Measurements from ENCODE around the gene ACSL3.
A peak's percentile ranks its signal among the peaks of the same experiment; 100 is the strongest.
"Not testable (repeated sequence)": the region's sequence is repeated elsewhere in the genome, so short reads cannot be mapped to it uniquely, and the experiment has no call there.

ACSL3 gene

GRCh38 chr2:222848031-222848430 is 12.8 kb upstream of the ACSL3 start:
- DNase-seq; in situ Hi-C loops (cut with MboI; ENCODE audit: low pct_unique_long_range_greater_than_20kb, low sequenced_read_pairs): not testable (repeated sequence)

GRCh38 chr2:222848862-222849261 is 12.0 kb upstream of the ACSL3 start:
- in situ Hi-C loops (cut with MboI; ENCODE audit: low pct_unique_long_range_greater_than_20kb, low sequenced_read_pairs), result no loop called here
- no peak for DNase-seq

- no peak for DNase-seq
- in situ Hi-C loops (cut with MboI; ENCODE audit: low pct_unique_long_range_greater_than_20kb, low sequenced_read_pairs), result no loop called here
Observed at GRCh38 chr2:222851956-222852617, 8.7 kb upstream of the ACSL3 start.

DNA sequence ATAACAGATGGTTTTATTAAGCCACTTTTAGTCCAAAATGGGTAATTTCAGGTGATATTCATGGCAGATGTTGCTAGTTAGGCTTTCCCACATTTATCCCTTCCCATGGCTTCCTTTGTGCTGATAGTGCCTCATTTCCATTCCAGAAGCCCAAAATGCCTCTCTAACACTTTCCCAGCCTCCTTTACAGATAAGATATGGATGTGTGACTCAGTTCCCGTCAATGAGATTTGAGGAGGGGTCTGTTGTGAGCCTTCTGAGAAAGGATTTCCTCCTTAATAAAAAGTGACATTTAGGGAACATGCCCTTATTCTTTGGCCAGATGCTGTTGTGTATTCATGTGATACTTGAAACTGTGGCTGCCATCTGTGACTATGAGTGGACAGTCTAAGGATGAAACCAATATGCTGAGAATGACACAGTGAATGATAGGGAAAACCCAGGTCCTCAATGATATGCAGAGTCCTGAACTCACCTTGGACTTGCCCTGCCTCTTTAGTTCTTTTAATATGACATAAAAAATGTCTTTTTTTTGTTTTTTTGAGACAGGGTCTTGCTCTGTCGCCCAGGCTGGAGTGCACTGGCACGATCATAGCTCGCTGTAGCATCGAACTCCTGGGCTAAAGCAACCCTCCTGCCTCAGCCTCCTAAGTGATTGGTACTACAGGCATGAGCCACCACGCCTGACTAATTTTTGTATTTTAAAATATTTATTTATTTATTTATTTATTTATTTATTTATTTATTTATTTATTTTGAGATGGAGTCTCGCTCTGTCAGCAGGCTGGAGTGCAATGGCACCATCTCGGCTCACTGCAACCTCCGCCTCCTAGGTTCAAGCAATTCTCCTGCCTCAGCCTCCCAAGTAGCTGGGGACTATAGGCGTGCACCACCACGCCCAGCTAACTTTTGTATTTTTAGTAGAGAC is 5.8 kb upstream of the ACSL3 start:
- DNase-seq, result no peak
- in situ Hi-C loops (cut with MboI; ENCODE audit: low pct_unique_long_range_greater_than_20kb, low sequenced_read_pairs), result no loop called here

DNA sequence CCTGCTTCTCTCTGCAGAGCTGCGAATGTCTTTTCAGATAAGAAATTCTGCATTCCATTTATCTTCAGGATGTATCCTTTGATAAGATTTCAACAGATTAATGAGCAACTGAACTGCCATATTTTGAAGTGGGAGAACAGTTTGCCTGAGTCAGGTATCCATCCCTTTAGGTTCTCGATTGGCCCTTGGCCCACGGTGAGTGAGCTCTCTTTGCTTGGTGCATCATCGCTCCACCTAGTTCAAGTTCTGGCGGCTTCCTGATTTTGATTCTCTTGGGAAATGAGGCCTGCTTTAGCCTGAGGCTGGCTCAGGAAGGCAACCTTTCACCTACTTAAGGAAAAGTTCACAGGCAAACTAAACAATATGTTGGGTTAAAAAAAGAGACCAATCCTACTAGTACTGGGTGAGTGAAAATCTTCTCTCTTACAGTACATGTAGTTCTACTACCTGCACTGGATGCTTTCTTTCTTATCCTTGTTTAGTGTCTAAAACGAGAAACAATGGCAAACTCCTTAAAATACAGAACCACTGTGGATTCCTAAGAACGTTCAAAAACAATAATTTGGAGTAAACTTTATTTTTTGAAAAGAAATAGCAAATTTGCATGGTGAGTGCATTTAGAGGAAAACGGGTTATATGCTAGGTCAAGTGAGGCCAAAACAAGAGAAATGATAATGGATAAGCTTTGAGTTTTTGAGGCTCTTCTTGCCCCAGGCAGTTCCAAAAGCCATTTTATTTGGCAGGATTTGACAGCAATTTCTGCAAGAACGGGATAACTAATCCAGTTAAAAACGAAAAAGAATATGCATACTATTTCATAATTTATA is 837 bp upstream of the ACSL3 start:
- peak; percentile 43 for DNase-seq
- in situ Hi-C loops (cut with MboI; ENCODE audit: low pct_unique_long_range_greater_than_20kb, low sequenced_read_pairs), result no loop called here

- in situ Hi-C loops (cut with MboI; ENCODE audit: low pct_unique_long_range_greater_than_20kb, low sequenced_read_pairs), result no loop called here
- peak; percentile 33 for DNase-seq
Observed at GRCh38 chr2:222861411-222862105, 722 bp downstream of the ACSL3 start.

DNA sequence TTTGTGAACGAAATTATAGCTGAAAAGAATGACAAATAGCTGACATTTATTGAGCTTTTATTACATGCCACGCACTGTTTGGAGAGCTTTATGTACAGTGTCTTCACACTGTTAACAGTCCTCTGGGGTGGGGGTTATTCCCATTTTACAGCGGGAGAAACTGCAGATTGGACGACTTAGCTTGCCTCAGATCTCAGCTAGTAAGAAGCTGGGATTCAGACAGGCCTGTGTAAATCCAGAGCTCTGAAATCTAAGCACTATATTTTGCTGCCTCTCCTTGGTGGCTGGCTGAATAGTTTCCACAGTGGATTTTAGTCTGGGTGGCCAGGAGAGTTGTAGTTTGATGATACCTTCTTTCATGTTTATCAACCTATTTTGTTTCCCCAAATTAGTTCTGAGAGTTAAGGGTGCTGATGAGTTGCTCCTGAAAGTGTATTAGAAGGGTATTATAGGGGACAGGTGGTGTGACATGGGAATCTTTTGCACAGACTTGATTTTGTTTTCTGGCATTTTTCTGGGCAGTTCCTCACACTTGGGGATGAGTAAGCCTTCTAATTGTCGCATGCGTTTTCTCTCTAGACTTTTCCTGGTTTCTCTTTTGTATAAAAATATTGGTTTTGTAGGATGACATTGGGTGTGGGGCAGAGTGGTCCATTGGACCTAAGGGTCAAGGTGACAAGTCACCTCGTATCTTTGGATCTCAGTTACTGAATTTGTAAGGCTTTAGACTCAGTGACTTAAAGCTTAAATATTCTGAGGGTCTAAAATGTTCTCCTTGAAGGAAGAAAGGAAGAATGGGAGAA is 1.5 kb downstream of the ACSL3 start:
- DNase-seq, result peak; percentile 20
- in situ Hi-C loops (cut with MboI; ENCODE audit: low pct_unique_long_range_greater_than_20kb, low sequenced_read_pairs), result no loop called here

DNA sequence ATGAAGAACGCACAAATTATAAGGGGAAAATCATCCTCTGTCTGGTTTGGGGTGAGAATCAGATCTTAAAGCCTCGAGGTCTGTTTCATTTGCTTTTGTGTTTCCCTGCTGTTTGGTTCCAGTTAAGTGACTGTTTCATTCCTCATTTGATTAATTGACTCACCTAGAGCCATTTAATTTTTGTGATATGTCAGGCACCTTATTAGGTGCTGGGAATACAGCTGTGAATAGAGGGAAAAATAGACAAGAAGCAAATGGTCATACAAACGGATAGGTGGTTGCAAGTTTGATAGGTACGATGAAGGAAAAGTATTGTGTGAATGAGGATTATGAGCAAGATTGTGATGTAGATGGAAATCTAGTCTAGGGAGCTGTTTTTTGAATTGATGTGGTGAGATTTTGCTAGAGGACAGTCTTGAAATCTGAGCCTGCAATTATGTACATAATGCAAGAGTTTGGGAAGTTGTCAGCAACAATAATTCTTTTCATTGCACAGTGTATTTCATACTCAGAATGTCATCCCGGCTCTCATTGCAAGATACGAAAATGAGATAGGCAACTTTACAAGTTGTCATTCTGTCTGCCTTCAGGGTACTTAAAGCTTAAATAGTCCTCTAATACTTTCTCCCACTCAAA is 2.2 kb downstream of the ACSL3 start:
- in situ Hi-C loops (cut with MboI; ENCODE audit: low pct_unique_long_range_greater_than_20kb, low sequenced_read_pairs), result no loop called here
- DNase-seq, result no peak

GRCh38 chr2:222864296-222864695 is 3.5 kb downstream of the ACSL3 start:
- no peak for DNase-seq
- in situ Hi-C loops (cut with MboI; ENCODE audit: low pct_unique_long_range_greater_than_20kb, low sequenced_read_pairs), result no loop called here

DNA sequence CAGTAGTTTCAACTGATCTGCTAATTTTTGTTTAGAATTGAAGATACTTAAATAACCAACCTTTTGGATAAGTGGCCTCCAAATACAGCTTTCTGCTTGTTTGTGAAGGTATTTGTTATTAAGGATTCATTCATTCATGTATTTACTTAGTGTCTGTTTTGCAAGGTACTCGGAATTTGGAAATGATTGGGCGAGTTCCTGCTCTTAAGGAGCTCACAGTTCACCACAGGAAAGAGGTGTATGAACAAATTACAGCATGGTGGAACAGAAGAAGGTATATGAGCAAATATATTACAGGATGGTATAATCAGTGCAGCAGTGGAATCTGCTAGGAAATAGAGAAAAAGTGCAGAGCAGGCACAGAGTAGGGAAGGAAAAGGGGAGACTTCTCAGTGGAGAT is 4.5 kb downstream of the ACSL3 start:
- in situ Hi-C loops (cut with MboI; ENCODE audit: low pct_unique_long_range_greater_than_20kb, low sequenced_read_pairs), result no loop called here
- no peak for DNase-seq

- in situ Hi-C loops (cut with MboI; ENCODE audit: low pct_unique_long_range_greater_than_20kb, low sequenced_read_pairs), result no loop called here
- DNase-seq, result no peak
Observed at GRCh38 chr2:222866358-222866960, 5.6 kb downstream of the ACSL3 start.

DNA sequence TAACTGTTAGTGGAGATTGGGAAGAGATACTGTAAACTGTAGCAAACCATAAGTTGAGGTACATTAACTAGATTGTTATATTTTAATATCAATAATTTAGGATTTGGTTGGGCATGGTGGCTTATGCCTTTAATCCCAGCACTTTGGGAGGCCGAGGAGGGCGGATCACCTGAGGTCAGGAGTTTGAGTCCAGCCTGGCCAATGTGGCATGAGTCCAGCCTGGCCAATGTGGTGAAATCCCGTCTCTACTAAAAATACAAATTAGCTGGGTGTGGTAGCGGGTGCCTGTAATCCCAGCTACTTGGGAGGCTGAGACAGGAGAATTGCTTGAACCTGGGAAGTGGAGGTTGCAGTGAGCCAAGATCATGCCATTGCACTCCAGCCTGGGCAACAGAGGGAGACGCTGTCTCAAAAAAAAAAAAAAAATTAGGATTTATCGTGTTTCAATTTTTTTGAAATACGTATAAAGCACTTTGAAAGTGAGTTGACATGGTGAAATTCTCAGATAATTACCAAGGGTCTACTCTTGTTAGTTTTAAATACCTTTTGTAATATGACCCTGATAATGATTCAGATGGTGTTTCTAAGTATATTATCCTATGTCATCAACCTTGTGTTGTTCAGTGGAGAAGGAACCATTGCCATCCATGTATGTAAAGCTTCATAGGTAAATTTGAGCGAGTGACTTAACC is 7.9 kb downstream of the ACSL3 start:
- DNase-seq; in situ Hi-C loops (cut with MboI; ENCODE audit: low pct_unique_long_range_greater_than_20kb, low sequenced_read_pairs): not testable (repeated sequence)

- DNase-seq, result peak; percentile 70
Observed at GRCh38 chr2:222869252-222869560, 8.4 kb downstream of the ACSL3 start.

DNA sequence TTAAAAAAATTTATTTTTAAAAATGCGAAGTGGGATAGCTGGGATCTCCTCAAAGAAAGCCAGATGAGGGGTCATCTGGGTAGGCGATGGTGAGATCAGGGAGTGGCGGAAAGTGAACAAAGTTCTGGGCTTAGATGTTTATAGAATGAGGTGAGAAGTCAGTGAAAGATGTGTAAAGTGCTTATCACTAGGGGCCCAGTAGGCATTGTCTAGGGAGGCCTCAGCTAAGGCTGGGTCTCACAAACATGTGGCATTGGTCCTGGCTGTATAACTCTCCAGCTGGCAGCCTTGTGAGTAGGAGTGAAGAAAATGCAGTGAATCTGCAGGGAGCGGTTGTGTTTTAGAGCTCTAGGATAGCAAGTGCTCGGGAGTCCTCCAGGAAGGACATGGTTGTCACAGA is 10.5 kb downstream of the ACSL3 start:
- DNase-seq, result no peak
- in situ Hi-C loops (cut with MboI; ENCODE audit: low pct_unique_long_range_greater_than_20kb, low sequenced_read_pairs), result no loop called here

More at GRCh38 chr2:222869252-222869560, 8.4 kb downstream of the ACSL3 start:
- in situ Hi-C loops (cut with MboI; ENCODE audit: low pct_unique_long_range_greater_than_20kb, low sequenced_read_pairs), result no loop called here

DNA sequence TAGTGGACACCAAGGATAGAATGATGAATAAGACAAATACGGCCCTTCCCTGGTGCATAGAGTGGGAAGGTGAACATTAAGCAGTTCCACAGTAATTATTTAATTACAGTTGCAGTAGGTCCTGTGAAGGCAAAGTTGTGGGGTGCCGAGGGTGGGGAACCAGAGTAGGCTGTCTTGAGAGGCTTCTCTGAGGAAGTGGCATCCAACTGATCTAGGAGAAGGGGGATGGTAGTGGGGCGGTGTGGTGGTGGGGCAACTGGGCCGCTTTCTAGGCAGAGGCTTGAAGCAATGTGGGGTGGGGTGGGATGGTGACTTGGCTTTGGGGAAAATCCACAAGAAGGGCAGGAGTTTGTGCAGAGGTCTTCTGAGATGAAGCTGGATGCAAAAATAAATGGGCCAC is 11.7 kb downstream of the ACSL3 start:
- no peak for DNase-seq
- in situ Hi-C loops (cut with MboI; ENCODE audit: low pct_unique_long_range_greater_than_20kb, low sequenced_read_pairs), result no loop called here

- in situ Hi-C loops (cut with MboI; ENCODE audit: low pct_unique_long_range_greater_than_20kb, low sequenced_read_pairs), result no loop called here
- no peak for DNase-seq
Observed at GRCh38 chr2:222875482-222875881, 14.6 kb downstream of the ACSL3 start.

GRCh38 chr2:222876947-222877346 is 16.1 kb downstream of the ACSL3 start:
- in situ Hi-C loops (cut with MboI; ENCODE audit: low pct_unique_long_range_greater_than_20kb, low sequenced_read_pairs), result no loop called here
- no peak for DNase-seq
